ENCODE data around the gene CBL.
"Not testable (repeated sequence)": the region's sequence is repeated elsewhere in the genome, so short reads cannot be mapped to it uniquely, and the experiment has no call there.

Gene CBL

DNA sequence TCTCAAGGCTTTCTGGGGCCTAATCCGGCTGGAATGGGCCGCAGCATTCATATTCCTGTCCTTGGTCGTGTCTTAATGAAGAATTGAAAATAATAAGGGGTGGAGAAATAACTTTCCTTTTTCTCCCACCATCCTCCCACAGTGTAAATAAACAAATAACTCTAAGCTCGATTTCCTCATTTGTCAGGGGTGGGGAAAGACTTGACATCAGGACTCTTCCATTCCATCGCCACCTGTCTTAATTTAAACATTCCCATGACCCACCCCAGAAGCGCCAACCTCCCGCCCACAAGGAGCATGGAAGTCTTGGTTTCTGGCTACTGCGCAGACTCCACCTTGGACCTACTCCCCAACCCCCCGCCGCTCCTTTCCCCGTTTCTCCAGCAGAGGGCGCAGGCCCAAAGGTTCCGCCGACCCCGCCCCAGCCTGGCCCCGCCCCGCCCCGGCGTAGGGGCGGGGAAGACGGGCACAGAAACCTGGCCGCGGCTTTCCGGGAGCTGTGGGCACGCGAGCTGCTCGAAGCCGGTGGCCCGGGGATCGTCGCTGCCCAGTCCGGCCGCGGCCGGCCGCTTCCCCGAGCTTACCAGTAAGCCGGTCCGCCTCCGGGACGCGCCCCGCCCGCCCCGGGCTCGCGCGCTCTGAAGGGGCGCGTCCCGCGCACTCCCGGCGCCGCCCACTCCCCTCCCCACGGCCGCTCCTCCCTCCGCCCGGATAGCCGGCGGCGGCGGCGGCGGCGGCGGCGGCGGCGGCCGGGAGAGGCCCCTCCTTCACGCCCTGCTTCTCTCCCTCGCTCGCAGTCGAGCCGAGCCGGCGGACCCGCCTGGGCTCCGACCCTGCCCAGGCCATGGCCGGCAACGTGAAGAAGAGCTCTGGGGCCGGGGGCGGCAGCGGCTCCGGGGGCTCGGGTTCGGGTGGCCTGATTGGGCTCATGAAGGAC, at the start of gene CBL:
CBL (plus strand) TSS at position 766 of the 937 bp plus-strand sequence; CDS start at position 845, 79 bp downstream.
- peak within 1 kb of the TSS; percentile 91 for H3K27ac ChIP-seq
- no peak for DNase-seq (ENCODE audit: low read depth, low spot score)

- no peak for DNase-seq (ENCODE audit: low read depth, low spot score)
- H3K27ac ChIP-seq, result no peak overlapping the region
Observed at GRCh38 chr11:119156496-119156895, 49.6 kb upstream of the CBL start.

GRCh38 chr11:119157063-119157462, 49.1 kb upstream of the CBL start:
- no peak overlapping the region for H3K27ac ChIP-seq
- DNase-seq (ENCODE audit: low read depth, low spot score), result no peak

- DNase-seq (ENCODE audit: low read depth, low spot score), result no peak
- no peak overlapping the region for H3K27ac ChIP-seq
Observed at GRCh38 chr11:119158467-119158866, 47.7 kb upstream of the CBL start.

DNA sequence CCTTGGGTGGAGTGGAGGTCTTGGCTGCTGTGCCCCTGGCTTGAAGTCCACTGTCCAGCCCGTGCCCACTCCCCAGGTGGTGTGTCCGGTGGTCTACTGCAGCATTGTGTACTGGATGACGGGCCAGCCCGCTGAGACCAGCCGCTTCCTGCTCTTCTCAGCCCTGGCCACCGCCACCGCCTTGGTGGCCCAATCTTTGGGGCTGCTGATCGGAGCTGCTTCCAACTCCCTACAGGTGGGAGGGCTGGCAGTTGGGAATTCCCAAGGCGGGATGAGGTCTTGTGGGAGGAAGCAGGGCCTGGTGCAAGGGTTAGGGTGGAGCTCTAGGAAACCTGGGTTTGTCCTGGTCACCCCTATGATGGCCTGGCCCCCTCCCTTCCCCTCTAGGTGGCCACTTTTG, 46.0 kb upstream of the CBL start:
- DNase-seq (ENCODE audit: low read depth, low spot score), result no peak
- no peak overlapping the region for H3K27ac ChIP-seq

DNA sequence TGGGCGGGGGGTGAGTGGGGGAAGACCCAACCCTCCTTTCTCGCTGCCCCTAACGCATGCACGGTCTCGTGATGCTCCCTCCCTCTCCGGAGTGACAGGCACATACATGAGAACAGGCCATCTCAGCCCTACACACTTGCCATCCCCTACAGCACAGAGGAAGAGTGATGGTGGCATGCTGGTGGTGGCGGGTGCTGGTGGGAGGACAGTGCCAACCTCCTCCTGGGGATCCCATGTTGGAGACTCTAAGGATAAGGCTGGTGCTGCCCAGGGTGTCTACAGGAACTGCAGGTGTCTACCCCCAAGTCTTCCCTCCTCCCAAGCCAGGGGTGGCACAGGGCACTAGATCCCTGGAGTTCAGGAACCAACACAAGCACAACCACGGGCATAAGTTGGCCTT, 44.3 kb upstream of the CBL start:
- no peak overlapping the region for H3K27ac ChIP-seq
- no peak for DNase-seq (ENCODE audit: low read depth, low spot score)

DNA sequence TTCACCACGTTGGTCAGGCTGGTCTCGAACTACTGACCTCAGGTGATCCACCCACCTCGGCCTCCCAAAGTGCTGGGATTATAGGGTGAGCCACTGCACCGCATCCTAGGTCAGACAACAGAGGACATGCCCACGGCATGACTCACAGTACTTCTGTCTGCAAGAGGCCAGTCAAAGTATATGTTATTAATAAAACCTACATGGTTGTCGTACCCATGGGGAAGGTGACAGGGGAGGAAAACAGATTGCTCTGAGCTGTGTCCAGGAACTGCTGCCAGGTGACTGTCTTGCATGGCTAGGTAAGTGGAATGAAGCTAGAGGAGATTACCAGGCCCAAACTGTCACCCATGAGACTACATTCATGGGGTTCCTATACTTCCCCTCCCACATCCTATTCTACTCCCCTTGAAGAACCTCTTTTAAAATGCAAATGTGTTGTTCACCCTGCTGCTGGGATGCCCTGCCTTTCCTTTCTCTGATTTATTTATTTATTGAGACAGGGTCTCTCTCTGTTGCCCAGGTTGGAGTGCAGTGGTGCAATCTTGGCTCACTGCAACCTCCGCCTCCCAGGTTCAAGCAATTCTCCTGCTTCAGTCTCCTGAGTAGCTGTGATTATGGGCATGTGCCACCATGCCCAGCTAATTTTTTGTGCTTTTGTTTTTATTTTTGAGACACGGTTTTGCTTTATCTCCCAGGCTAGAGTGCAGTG, 39.6 kb upstream of the CBL start:
- H3K27ac ChIP-seq, result peak overlapping the region; percentile 89
- DNase-seq (ENCODE audit: low read depth, low spot score), result peak; percentile 60

- H3K27ac ChIP-seq, result peak overlapping the region; percentile 89
- DNase-seq (ENCODE audit: low read depth, low spot score), result not testable (repeated sequence)
Observed at GRCh38 chr11:119167077-119167458, 39.1 kb upstream of the CBL start.

DNA sequence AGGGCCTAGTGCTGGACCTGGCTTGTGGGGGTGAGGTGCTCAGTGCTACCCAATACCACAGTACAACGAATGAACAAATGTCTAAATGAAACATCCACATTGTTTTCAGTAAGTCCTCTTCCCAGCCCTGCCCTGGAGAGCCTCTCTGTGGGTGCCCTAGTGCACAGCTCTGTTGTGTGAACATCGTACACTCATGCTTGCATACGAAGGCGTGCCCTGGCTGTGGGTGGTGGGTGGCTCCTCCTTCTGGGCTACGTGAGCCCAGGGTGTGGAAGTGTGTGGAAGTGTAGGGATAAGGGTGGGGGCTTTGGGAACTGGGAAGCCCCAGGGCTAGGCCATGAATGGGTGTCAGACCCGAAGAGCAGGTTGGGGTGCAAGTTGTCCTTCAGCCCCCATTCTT, 38.2 kb upstream of the CBL start:
- peak overlapping the region; percentile 89 for H3K27ac ChIP-seq
- DNase-seq (ENCODE audit: low read depth, low spot score), result peak; percentile 57

- H3K27ac ChIP-seq, result peak within 1 kb of the TSS; percentile 89
- DNase-seq (ENCODE audit: low read depth, low spot score), result peak; percentile 37
Observed at GRCh38 chr11:119168471-119169281, 37.5 kb upstream of the CBL start, which contains the start of gene NLRX1. TSS of gene NLRX1 (plus strand) at chr11:119168725. CDS start at chr11:119171404, 2,679 bp downstream.

DNA sequence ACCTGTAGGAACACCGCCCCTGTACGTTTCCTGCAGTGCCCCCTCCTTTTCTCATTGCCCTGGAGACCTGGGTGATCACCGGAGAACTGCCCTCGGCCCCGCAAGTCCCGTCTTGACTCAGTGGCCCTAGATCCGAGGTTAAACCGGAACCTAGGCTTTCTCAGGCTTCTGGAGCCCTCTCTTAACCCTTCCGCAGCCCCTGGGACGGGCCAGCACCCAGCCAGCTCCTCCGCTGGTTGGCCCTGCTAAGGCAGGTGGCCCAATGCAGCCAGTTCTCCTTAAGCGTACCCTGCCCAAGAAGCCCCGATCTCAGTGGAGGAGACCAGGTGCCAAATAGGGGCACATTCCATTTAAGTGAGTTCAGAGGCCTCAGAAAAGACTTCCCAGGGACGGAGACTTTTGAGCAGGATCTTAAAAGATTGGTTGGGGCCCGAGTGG, 36.8 kb upstream of the CBL start:
- DNase-seq (ENCODE audit: low read depth, low spot score), result no peak

DNA sequence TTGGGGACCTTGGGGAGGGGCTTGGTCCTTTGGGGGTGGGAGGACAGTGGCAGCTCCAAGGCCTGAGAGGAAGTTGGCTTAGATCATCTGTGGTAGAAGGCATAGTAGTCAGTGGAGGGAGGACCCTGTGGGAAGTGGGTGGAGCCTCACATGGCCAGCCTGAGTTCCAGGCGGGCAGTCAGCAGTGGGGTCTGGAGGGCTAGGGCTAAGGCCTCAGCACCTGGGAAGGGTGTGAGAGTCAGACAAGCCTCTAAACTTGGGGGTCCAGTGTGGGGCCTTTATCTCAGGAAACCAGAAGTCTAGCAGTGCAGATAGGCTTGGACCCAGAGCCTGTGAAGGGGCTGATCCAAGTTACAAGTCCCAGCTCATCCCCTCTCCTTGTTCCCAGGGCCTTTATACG, 33.6 kb upstream of the CBL start:
- H3K27ac ChIP-seq, result no peak overlapping the region
- no peak for DNase-seq (ENCODE audit: low read depth, low spot score)

More for the DNA sequence above, 36.8 kb upstream of the CBL start:
- H3K27ac ChIP-seq, result peak overlapping the region; percentile 89

GRCh38 chr11:119173453-119173852, 32.7 kb upstream of the CBL start:
- no peak overlapping the region for H3K27ac ChIP-seq
- DNase-seq (ENCODE audit: low read depth, low spot score), result no peak

GRCh38 chr11:119175493-119176077, 30.6 kb upstream of the CBL start:
- no peak overlapping the region for H3K27ac ChIP-seq
- no peak for DNase-seq (ENCODE audit: low read depth, low spot score)

- no peak overlapping the region for H3K27ac ChIP-seq
- no peak for DNase-seq (ENCODE audit: low read depth, low spot score)
Observed at GRCh38 chr11:119178166-119178680, 27.9 kb upstream of the CBL start.

GRCh38 chr11:119179342-119179741, 26.8 kb upstream of the CBL start:
- no peak overlapping the region for H3K27ac ChIP-seq
- DNase-seq (ENCODE audit: low read depth, low spot score), result no peak

DNA sequence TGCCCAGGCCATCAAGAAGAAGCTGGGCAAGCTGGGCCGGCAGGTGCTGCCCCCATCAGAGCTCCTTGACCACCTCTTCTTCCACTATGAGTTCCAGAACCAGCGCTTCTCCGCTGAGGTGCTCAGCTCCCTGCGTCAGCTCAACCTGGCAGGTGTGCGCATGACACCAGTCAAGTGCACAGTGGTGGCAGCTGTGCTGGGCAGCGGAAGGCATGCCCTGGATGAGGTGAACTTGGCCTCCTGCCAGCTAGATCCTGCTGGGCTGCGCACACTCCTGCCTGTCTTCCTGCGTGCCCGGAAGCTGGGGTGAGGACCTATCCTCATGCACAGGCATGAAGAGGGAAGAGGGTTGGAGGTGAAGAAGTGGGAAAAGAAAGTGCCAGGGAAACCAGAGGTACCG, 26.2 kb upstream of the CBL start:
- no peak overlapping the region for H3K27ac ChIP-seq
- DNase-seq (ENCODE audit: low read depth, low spot score), result no peak

- H3K27ac ChIP-seq, result no peak overlapping the region
- no peak for DNase-seq (ENCODE audit: low read depth, low spot score)
Observed at GRCh38 chr11:119180729-119181676, 25.1 kb upstream of the CBL start.
